Measurements from ENCODE around the gene GHRHR. TPM values are rescaled to one million over a fixed set of nuclear protein-coding genes. Genes with fewer than 3 reads are reported as not detected.

Gene GHRHR
- polyA plus RNA-seq, 2 donors = not detected

DNA sequence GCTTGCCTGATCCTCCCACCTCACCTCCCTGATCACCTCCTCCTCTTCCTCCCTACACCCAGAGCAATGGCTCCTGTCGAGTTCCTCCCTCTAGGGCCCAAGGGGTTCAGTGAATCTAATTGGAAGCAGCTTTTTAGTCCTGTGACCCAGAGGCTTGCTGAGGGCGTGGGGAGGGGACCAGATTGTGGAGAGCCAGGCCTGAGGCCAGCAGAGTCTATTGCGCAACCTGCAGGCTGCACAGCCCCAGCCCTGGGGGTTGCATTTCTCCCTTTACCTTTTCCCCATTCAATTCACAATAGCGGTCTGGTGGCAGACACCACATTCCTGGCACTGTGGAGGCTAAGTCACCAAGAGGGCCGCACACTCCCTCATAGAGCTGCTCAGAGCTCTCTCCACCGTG is 32.5 kb downstream of the GHRHR start:
- H3K27me3 ChIP-seq (ENCODE audit: control insufficient read depth in 1 of 2, insufficient read depth in 2 of 2, low read length in 2 of 2) = no peaks in the 10 kb centered on the region
- 79% methylated on average over 6 of the region's 6 CpGs for WGBS, 2 donors
- H3K4me3 ChIP-seq (ENCODE audit: low read depth in 1 of 2, low read length in 2 of 2) = no peak overlapping the region
- peaks cover 0 to 9% of the 10 kb centered on the region in 2 donors for H3K4me1 ChIP-seq (ENCODE audit: control insufficient read depth in 2 of 2, insufficient read depth in 2 of 2, low read length in 1 of 2)
- H3K27ac ChIP-seq (ENCODE audit: low read depth in 2 of 2, low read length in 1 of 2) = no peak overlapping the region
- H3K9me3 ChIP-seq (ENCODE audit: control insufficient read depth in 2 of 2, insufficient read depth in 1 of 2, low read depth in 1 of 2, low read length in 1 of 2) = peaks cover 0 to 6% of the 10 kb centered on the region in 2 donors
- H3K36me3 ChIP-seq (ENCODE audit: control insufficient read depth in 2 of 2, insufficient read depth in 2 of 2, low read length in 1 of 2) = no peaks in the 10 kb centered on the region

DNA sequence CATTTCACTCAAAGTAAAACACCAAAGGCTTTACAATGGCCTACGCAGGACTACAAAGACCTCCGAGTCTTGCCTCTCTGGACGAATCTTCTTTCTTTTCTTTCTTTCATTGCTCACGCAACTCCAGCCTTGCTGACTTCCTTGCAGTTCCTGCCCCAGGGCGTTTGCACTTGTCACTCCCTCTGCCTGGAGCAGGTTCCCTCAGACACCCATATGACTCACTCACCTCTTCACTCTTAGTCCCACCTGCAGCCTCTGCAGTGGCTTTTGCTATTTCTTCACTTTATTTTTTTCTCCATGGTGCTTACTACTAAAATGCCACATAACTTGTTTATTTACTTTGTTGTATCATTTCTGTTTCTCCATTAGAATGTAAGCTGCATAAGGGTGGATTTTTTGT is 33.1 kb downstream of the GHRHR start:
- WGBS, 2 donors = 73 to 85% methylated on average over 5 of the region's 5 CpGs
- Histone ChIP-seq H3K4me3 (ENCODE audit: low read depth in 1 of 2, low read length in 2 of 2) (no peak overlapping the region), H3K27me3 (ENCODE audit: control insufficient read depth in 1 of 2, insufficient read depth in 2 of 2, low read length in 2 of 2) (no peaks in the 10 kb centered on the region), H3K4me1 (ENCODE audit: control insufficient read depth in 2 of 2, insufficient read depth in 2 of 2, low read length in 1 of 2) (peaks cover 0 to 9% of the 10 kb centered on the region in 2 donors), H3K27ac (ENCODE audit: low read depth in 2 of 2, low read length in 1 of 2) (no peak overlapping the region), H3K36me3 (ENCODE audit: control insufficient read depth in 2 of 2, insufficient read depth in 2 of 2, low read length in 1 of 2) (no peaks in the 10 kb centered on the region), H3K9me3 (ENCODE audit: control insufficient read depth in 2 of 2, insufficient read depth in 1 of 2, low read depth in 1 of 2, low read length in 1 of 2) (peaks cover 0 to 6% of the 10 kb centered on the region in 2 donors)

DNA sequence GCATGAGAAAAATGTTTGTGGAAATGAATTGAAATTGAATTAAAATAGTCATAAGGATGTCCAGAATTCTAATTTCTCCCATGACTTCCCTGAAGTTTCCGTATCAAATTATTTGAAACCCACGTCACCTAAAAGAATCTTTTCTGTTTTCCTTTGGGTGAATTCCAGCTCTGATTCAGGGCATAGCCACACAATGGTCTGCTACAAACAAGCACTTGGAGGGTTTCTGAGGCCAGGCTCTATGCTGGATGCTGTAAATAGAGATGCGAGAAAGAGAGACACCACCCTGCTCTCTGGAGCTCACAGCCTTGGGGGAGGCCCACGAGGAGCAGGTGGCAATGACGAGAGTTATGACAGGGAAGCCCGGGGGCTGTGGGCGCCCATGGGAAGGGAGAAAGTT is 33.6 kb downstream of the GHRHR start:
- peaks cover 0 to 6% of the 10 kb centered on the region in 2 donors for H3K4me1 ChIP-seq (ENCODE audit: control insufficient read depth in 2 of 2, insufficient read depth in 2 of 2, low read length in 1 of 2)
- 82 to 87% methylated on average over 7 of the region's 7 CpGs for WGBS, 2 donors
- no peak overlapping the region for H3K27ac ChIP-seq (ENCODE audit: low read depth in 2 of 2, low read length in 1 of 2)
- peaks cover 0 to 6% of the 10 kb centered on the region in 2 donors for H3K9me3 ChIP-seq (ENCODE audit: control insufficient read depth in 2 of 2, insufficient read depth in 1 of 2, low read depth in 1 of 2, low read length in 1 of 2)
- no peaks in the 10 kb centered on the region for H3K27me3 ChIP-seq (ENCODE audit: control insufficient read depth in 1 of 2, insufficient read depth in 2 of 2, low read length in 2 of 2)
- H3K36me3 ChIP-seq (ENCODE audit: control insufficient read depth in 2 of 2, insufficient read depth in 2 of 2, low read length in 1 of 2) = no peaks in the 10 kb centered on the region
- no peak overlapping the region for H3K4me3 ChIP-seq (ENCODE audit: low read depth in 1 of 2, low read length in 2 of 2)

DNA sequence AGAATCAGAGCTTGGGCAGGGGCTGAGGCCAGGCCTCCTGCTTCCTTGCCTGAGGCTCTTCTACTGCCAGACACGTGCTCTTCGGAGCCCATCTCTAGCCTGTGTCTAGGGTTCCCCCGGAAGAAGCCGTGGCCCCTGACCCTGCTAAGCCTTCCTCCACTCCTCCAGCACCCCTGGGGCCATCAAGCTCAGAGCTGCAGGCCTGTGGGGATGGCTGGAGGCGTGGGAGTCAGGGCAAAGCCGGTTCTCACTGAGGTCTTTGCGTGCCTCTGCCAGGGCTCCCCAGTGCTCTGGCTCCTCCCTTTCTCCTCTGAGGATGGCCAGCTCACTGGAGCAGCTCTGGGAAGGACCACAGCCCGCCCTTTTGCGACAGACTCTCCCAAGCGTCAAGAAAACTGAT is 34.4 kb downstream of the GHRHR start:
- Histone ChIP-seq H3K4me1 (ENCODE audit: control insufficient read depth in 2 of 2, insufficient read depth in 2 of 2, low read length in 1 of 2) (peaks cover 0 to under 1% of the 10 kb centered on the region in 2 donors), H3K4me3 (ENCODE audit: low read depth in 1 of 2, low read length in 2 of 2) (no peak overlapping the region), H3K27me3 (ENCODE audit: control insufficient read depth in 1 of 2, insufficient read depth in 2 of 2, low read length in 2 of 2) (no peaks in the 10 kb centered on the region), H3K36me3 (ENCODE audit: control insufficient read depth in 2 of 2, insufficient read depth in 2 of 2, low read length in 1 of 2) (no peaks in the 10 kb centered on the region), H3K9me3 (ENCODE audit: control insufficient read depth in 2 of 2, insufficient read depth in 1 of 2, low read depth in 1 of 2, low read length in 1 of 2) (peaks cover 0 to 6% of the 10 kb centered on the region in 2 donors), H3K27ac (ENCODE audit: low read depth in 2 of 2, low read length in 1 of 2) (no peak overlapping the region)
- WGBS, 2 donors = 79 to 80% methylated on average over 10 of the region's 10 CpGs

DNA sequence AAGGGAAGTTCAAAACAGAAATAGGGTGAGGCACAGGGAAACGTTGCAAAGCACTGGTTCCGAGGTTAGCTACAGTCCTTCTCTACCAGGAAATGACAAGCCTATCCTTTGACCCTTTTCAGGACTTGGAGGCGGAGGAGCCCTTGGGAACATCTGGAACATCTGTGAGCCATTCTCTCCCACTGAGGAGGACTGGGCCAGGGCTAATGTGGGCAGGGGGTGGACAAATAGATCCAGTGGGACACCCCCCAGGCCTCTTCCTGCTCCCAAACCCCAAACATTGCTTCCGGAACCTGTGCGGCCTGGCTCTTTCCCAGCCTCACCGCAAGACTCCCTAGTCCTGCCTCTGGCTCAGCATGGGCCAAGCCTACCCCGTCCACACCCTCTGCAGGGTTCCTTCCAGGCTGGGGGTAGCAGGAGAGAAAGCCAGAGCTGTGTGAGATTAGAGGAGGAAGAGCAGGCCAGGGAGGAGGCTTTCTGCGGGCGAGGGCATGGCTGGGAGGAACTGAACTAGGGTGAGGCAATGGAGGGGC is 36.5 kb downstream of the GHRHR start:
- no peaks in the 10 kb centered on the region for H3K4me1 ChIP-seq (ENCODE audit: control insufficient read depth in 2 of 2, insufficient read depth in 2 of 2, low read length in 1 of 2)
- no peaks in the 10 kb centered on the region for H3K9me3 ChIP-seq (ENCODE audit: control insufficient read depth in 2 of 2, insufficient read depth in 1 of 2, low read depth in 1 of 2, low read length in 1 of 2)
- no peaks in the 10 kb centered on the region for H3K36me3 ChIP-seq (ENCODE audit: control insufficient read depth in 2 of 2, insufficient read depth in 2 of 2, low read length in 1 of 2)
- H3K27me3 ChIP-seq (ENCODE audit: control insufficient read depth in 1 of 2, insufficient read depth in 2 of 2, low read length in 2 of 2) = no peaks in the 10 kb centered on the region
- 74% methylated on average over 9 of the region's 9 CpGs for WGBS, 2 donors
- H3K4me3 ChIP-seq (ENCODE audit: low read depth in 1 of 2, low read length in 2 of 2) = no peak overlapping the region
- no peak overlapping the region for H3K27ac ChIP-seq (ENCODE audit: low read depth in 2 of 2, low read length in 1 of 2)

DNA sequence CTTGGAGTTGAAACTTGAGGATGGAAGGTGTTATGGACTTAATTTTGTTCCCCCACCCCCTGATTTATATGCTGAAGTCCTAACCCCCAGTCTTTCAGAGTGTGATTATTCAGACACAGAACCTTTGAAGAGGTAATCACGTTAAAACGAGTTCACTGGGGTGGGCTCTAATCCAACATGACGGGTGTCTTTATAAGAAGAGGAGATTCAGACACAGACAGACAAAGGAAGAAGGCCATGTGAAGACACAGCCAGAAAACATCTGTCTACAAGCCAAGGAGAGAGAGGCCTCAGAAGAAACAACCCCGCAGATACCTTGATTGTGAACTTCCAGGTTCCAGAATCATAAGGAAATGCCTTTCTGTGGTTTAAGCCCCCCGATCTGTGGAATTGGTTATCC is 37.0 kb downstream of the GHRHR start:
- WGBS, 2 donors = 60 to 72% methylated on average over 5 of the region's 5 CpGs
- no peak overlapping the region for H3K27ac ChIP-seq (ENCODE audit: low read depth in 2 of 2, low read length in 1 of 2)

DNA sequence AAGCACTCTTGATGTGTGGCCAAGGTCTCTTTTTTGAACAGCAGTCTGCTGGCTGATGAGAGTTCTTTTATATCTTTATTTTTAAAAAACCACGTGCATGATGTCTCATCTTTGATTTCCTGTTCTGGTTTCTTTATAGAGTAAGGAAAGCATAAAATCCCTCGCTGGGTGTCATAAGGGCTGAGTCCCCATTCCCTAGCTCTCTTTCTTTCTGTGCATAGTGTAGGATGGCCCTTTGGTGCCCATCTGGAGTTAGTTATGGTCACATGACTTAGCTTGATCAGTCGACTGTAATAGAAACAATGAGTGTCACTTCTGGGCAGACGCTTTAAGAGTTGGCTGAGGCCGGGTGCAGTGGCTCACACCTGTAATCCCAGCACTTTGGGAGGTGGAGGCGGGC is 38.5 kb downstream of the GHRHR start:
- H3K4me1 ChIP-seq (ENCODE audit: control insufficient read depth in 2 of 2, insufficient read depth in 2 of 2, low read length in 1 of 2) = no peaks in the 10 kb centered on the region
- 62 to 66% methylated on average over 6 of the region's 6 CpGs for WGBS, 2 donors
- H3K27ac ChIP-seq (ENCODE audit: low read depth in 2 of 2, low read length in 1 of 2) = no peak overlapping the region
- H3K4me3 ChIP-seq (ENCODE audit: low read depth in 1 of 2, low read length in 2 of 2) = no peak overlapping the region
- H3K36me3 ChIP-seq (ENCODE audit: control insufficient read depth in 2 of 2, insufficient read depth in 2 of 2, low read length in 1 of 2) = no peaks in the 10 kb centered on the region
- no peaks in the 10 kb centered on the region for H3K27me3 ChIP-seq (ENCODE audit: control insufficient read depth in 1 of 2, insufficient read depth in 2 of 2, low read length in 2 of 2)
- H3K9me3 ChIP-seq (ENCODE audit: control insufficient read depth in 2 of 2, insufficient read depth in 1 of 2, low read depth in 1 of 2, low read length in 1 of 2) = no peaks in the 10 kb centered on the region

More for the DNA sequence above, 37.0 kb downstream of the GHRHR start:
- Histone ChIP-seq H3K36me3 (ENCODE audit: control insufficient read depth in 2 of 2, insufficient read depth in 2 of 2, low read length in 1 of 2) (no peaks in the 10 kb centered on the region), H3K9me3 (ENCODE audit: control insufficient read depth in 2 of 2, insufficient read depth in 1 of 2, low read depth in 1 of 2, low read length in 1 of 2) (no peaks in the 10 kb centered on the region), H3K4me3 (ENCODE audit: low read depth in 1 of 2, low read length in 2 of 2) (no peak overlapping the region), H3K27me3 (ENCODE audit: control insufficient read depth in 1 of 2, insufficient read depth in 2 of 2, low read length in 2 of 2) (no peaks in the 10 kb centered on the region), H3K4me1 (ENCODE audit: control insufficient read depth in 2 of 2, insufficient read depth in 2 of 2, low read length in 1 of 2) (no peaks in the 10 kb centered on the region)

DNA sequence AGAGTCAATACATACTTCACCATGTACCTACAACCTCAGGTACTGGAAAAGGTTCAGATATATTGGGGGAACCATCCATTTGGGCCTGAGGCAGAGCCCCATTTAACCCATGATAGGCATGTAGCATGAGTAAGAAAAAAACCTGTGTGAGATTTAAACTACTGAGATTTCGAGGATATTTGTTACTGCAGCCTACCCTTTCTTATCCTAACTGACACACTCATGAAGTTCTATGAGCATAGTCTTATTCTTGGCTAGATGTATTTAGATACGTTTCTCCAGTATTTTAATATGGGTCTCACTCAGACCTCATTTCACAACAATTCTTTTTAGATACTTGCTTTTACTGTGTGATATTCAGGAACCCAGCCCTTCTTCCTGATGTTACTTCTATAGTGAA is 39.3 kb downstream of the GHRHR start:
- Histone ChIP-seq H3K27ac (ENCODE audit: low read depth in 2 of 2, low read length in 1 of 2) (no peak overlapping the region), H3K4me1 (ENCODE audit: control insufficient read depth in 2 of 2, insufficient read depth in 2 of 2, low read length in 1 of 2) (no peaks in the 10 kb centered on the region), H3K27me3 (ENCODE audit: control insufficient read depth in 1 of 2, insufficient read depth in 2 of 2, low read length in 2 of 2) (no peaks in the 10 kb centered on the region), H3K36me3 (ENCODE audit: control insufficient read depth in 2 of 2, insufficient read depth in 2 of 2, low read length in 1 of 2) (no peaks in the 10 kb centered on the region), H3K4me3 (ENCODE audit: low read depth in 1 of 2, low read length in 2 of 2) (no peak overlapping the region), H3K9me3 (ENCODE audit: control insufficient read depth in 2 of 2, insufficient read depth in 1 of 2, low read depth in 1 of 2, low read length in 1 of 2) (no peaks in the 10 kb centered on the region)
- WGBS, 2 donors = 83 to 87% methylated on average over 2 of the region's 2 CpGs

DNA sequence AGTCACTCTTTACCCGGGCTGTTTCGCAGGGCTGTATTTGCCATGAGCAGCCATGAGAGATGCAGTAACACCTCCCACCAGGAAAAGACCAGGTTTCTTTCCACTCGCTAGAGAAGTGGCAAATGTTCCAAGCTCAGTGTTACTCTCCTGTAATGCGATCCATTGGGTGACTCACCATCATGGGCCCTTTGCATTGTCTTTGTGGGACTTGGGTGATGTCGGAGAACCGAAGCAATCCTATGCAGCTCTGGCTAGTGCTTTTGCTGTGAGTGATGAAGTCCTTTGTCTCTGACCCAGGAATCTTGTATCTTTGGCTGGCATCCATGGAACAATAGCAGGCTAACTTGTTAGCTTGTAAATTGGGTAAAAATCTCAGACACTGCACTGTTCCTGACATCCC is 40.0 kb downstream of the GHRHR start:
- Histone ChIP-seq H3K27me3 (ENCODE audit: control insufficient read depth in 1 of 2, insufficient read depth in 2 of 2, low read length in 2 of 2) (no peaks in the 10 kb centered on the region), H3K27ac (ENCODE audit: low read depth in 2 of 2, low read length in 1 of 2) (no peak overlapping the region), H3K36me3 (ENCODE audit: control insufficient read depth in 2 of 2, insufficient read depth in 2 of 2, low read length in 1 of 2) (no peaks in the 10 kb centered on the region), H3K4me3 (ENCODE audit: low read depth in 1 of 2, low read length in 2 of 2) (no peak overlapping the region), H3K9me3 (ENCODE audit: control insufficient read depth in 2 of 2, insufficient read depth in 1 of 2, low read depth in 1 of 2, low read length in 1 of 2) (no peaks in the 10 kb centered on the region), H3K4me1 (ENCODE audit: control insufficient read depth in 2 of 2, insufficient read depth in 2 of 2, low read length in 1 of 2) (no peaks in the 10 kb centered on the region)
- WGBS, 2 donors = 93 to 94% methylated on average over 6 of the region's 6 CpGs

DNA sequence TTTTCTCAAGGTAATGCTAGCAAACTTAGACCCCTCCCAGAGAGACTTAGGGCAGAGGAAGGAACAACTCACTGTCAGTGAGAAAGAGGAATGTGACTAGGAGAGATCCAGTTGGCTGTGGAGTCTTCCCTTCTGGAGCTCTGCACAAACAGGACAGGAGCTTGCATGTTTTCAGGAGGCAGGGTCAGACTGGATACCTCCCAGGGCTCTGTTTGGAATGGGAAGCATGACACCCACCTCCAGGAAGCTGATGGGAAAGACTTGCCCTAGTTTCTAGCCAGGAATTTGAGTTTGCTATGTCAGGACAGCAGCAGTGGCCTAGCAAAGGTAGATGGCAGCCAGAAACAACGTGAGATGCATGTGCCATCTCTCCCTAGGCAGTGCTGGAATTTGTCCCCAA is 40.6 kb downstream of the GHRHR start:
- no peaks in the 10 kb centered on the region for H3K27me3 ChIP-seq (ENCODE audit: control insufficient read depth in 1 of 2, insufficient read depth in 2 of 2, low read length in 2 of 2)
- 41 to 53% methylated on average over 1 of the region's 1 CpG for WGBS, 2 donors
- no peaks in the 10 kb centered on the region for H3K4me1 ChIP-seq (ENCODE audit: control insufficient read depth in 2 of 2, insufficient read depth in 2 of 2, low read length in 1 of 2)
- H3K36me3 ChIP-seq (ENCODE audit: control insufficient read depth in 2 of 2, insufficient read depth in 2 of 2, low read length in 1 of 2) = no peaks in the 10 kb centered on the region
- H3K27ac ChIP-seq (ENCODE audit: low read depth in 2 of 2, low read length in 1 of 2) = no peak overlapping the region
- no peak overlapping the region for H3K4me3 ChIP-seq (ENCODE audit: low read depth in 1 of 2, low read length in 2 of 2)
- H3K9me3 ChIP-seq (ENCODE audit: control insufficient read depth in 2 of 2, insufficient read depth in 1 of 2, low read depth in 1 of 2, low read length in 1 of 2) = no peaks in the 10 kb centered on the region

Data from esophagus (tissue), 2 donors.